Activated naive CD4-positive, alpha-beta T cell treated with anti-CD3 and anti-CD28 coated beads, Interleukin-2, amount 50 U/mL, for 16 hours (primary cell): ENCODE results near the gene PLCB3.
A peak's percentile ranks its signal among the peaks of the same experiment; 100 is the strongest.

Experiments used
- DNase-seq: peaks from one replicate; pipeline ENCODE4 v3.0.0-alpha.2; 2020

The PLCB3 gene

GRCh38 chr11:64252003-64252872, 908 bp downstream of the PLCB3 start:
- DNase-seq = peak; percentile 32

GRCh38 chr11:64253043-64253442, 1.7 kb downstream of the PLCB3 start:
- no peak for DNase-seq

- DNase-seq = no peak
Measured at GRCh38 chr11:64253481-64253880, 2.2 kb downstream of the PLCB3 start.

GRCh38 chr11:64254326-64254725, 3.0 kb downstream of the PLCB3 start:
- DNase-seq = no peak

GRCh38 chr11:64255135-64256128, 4.1 kb downstream of the PLCB3 start:
- no peak for DNase-seq

- no peak for DNase-seq
Measured at GRCh38 chr11:64256300-64256699, 5.0 kb downstream of the PLCB3 start.

GRCh38 chr11:64258356-64258755, 7.0 kb downstream of the PLCB3 start:
- no peak for DNase-seq

GRCh38 chr11:64258946-64259532, 7.7 kb downstream of the PLCB3 start:
- no peak for DNase-seq

GRCh38 chr11:64259533-64260067, 8.3 kb downstream of the PLCB3 start:
- no peak for DNase-seq

GRCh38 chr11:64260147-64260708, 8.9 kb downstream of the PLCB3 start:
- DNase-seq = no peak

GRCh38 chr11:64261556-64262080, 10.3 kb downstream of the PLCB3 start:
- no peak for DNase-seq

- no peak for DNase-seq
Measured at GRCh38 chr11:64262271-64263002, 11.1 kb downstream of the PLCB3 start.

GRCh38 chr11:64263021-64263946, 12.0 kb downstream of the PLCB3 start:
- no peak for DNase-seq

- DNase-seq = no peak
Measured at GRCh38 chr11:64263947-64264317, 12.6 kb downstream of the PLCB3 start.

GRCh38 chr11:64264371-64264852, 13.1 kb downstream of the PLCB3 start:
- DNase-seq = no peak

- no peak for DNase-seq
Measured at GRCh38 chr11:64265176-64266160, 14.1 kb downstream of the PLCB3 start.

GRCh38 chr11:64266339-64266738, 15.0 kb downstream of the PLCB3 start:
- DNase-seq = no peak

GRCh38 chr11:64267207-64267945, 16.0 kb downstream of the PLCB3 start:
- DNase-seq = no peak
